IMR-90 (cell line): ENCODE data around the gene SLC6A17. TPM values are rescaled to one million over a fixed set of nuclear protein-coding genes. Genes with fewer than 3 reads are reported as not detected.

Source experiments
- ATAC-seq: fragments of 200-7000 bp; cut with Tn5 transposase; 2 replicates; pipeline ENCODE4 v1.9.1; 2020; ENCODE audit warnings: low read depth, mild to moderate bottlenecking, moderate library complexity
- BruUV-seq: library from RNA; stranded (reverse); fragments of 400-500 nt; replicated peaks from 2 replicates; lab custom pipeline; 2021; lab: Mats Ljungman, UMichigan
- CTCF ChIA-PET: fragments of 300-600 bp; formaldehyde crosslinking; extraction: SDS; loops from one replicate; lab custom pipeline; 2021; ENCODE audit warnings: antibody characterized with exemption; lab: Yijun Ruan, JAX
- POLR2A ChIA-PET: fragments of 300-600 bp; sonication (Branson Sonifier 250); formaldehyde crosslinking; loops from one replicate; lab custom pipeline; 2022; ENCODE audit warnings: antibody characterized with exemption; ENCODE audit not compliant: unreplicated experiment; lab: Charles Lee
- DNase-seq: peaks from one replicate; pipeline ENCODE4 v3.0.0; 2013
- H2AFZ ChIP-seq: replicated peaks from 2 replicates; pipeline ENCODE3; 2013; ENCODE audit warnings: low read length, mild to moderate bottlenecking; ENCODE audit not compliant: poor library complexity
- H2AK5ac ChIP-seq: 2 replicates; pipeline ENCODE4 v1.6.1; 2013; ENCODE audit warnings: low read depth, low read length, inconsistent platforms
- H2AK9ac ChIP-seq: replicated peaks from 2 replicates; pipeline ENCODE3; 2013; ENCODE audit warnings: mild to moderate bottlenecking, low read depth, low read length, moderate library complexity; ENCODE audit not compliant: poor library complexity
- H2BK120ac ChIP-seq: 2 replicates; pipeline ENCODE4 v1.6.1; 2013; ENCODE audit warnings: low read depth, low read length, inconsistent platforms
- H2BK15ac ChIP-seq: 3 replicates; pipeline ENCODE4 v1.6.1; 2013; ENCODE audit warnings: low read depth, low read length, inconsistent platforms
- H2BK20ac ChIP-seq: 2 replicates; pipeline ENCODE4 v1.6.1; 2013; ENCODE audit warnings: low read depth, mild to moderate bottlenecking, inconsistent platforms, low read length, moderate library complexity
- H2BK5ac ChIP-seq: 2 replicates; pipeline ENCODE4 v1.6.1; 2013; ENCODE audit warnings: mild to moderate bottlenecking, low read depth, low read length, inconsistent platforms; ENCODE audit not compliant: poor library complexity, severe bottlenecking
- H3K14ac ChIP-seq: replicated peaks from 2 replicates; pipeline ENCODE4 v1.6.1; 2013; ENCODE audit warnings: low read depth, low read length, inconsistent platforms
- H3K18ac ChIP-seq: 2 replicates; pipeline ENCODE4 v1.6.1; 2013; ENCODE audit warnings: low read depth, low read length, control low read depth
- H3K23ac ChIP-seq: 2 replicates; pipeline ENCODE4 v1.6.1; 2013; ENCODE audit warnings: low read depth, low read length, inconsistent platforms
- H3K27ac ChIP-seq: 2 replicates; pipeline ENCODE4 v1.5.1; 2013; ENCODE audit warnings: mild to moderate bottlenecking, control low read depth, low read length; ENCODE audit not compliant: insufficient read depth
- H3K27me3 ChIP-seq: 2 replicates; pipeline ENCODE4 v1.6.1; 2013; ENCODE audit warnings: low read length; ENCODE audit not compliant: control insufficient read depth, insufficient read depth
- H3K36me3 ChIP-seq: 2 replicates; pipeline ENCODE4 v1.6.1; 2013; ENCODE audit warnings: low read length, mixed read lengths; ENCODE audit not compliant: control insufficient read depth, insufficient read depth
- H3K4ac ChIP-seq: 2 replicates; pipeline ENCODE4 v1.6.1; 2013; ENCODE audit warnings: low read depth, low read length, inconsistent platforms
- H3K4me1 ChIP-seq: 2 replicates; pipeline ENCODE4 v1.6.1; 2013; ENCODE audit warnings: low read length, mixed read lengths; ENCODE audit not compliant: control insufficient read depth, insufficient read depth
- H3K4me2 ChIP-seq: 2 replicates; pipeline ENCODE4 v1.6.1; 2013; ENCODE audit warnings: low read depth, mild to moderate bottlenecking, control low read depth, low read length, moderate library complexity
- H3K4me3 ChIP-seq: 2 replicates; pipeline ENCODE4 v1.5.1; 2013; ENCODE audit warnings: low read depth, mild to moderate bottlenecking, control low read depth, low read length, moderate library complexity; ENCODE audit not compliant: insufficient read depth
- H3K56ac ChIP-seq: 2 replicates; pipeline ENCODE4 v1.6.1; 2013; ENCODE audit warnings: low read length, inconsistent platforms; ENCODE audit not compliant: insufficient read depth; ENCODE audit errors: extremely low read depth
- H3K79me1 ChIP-seq, 2 experiments: 2 replicates each; pipeline ENCODE4 v1.6.1; 2013; ENCODE audit warnings: low read length in 2 of 2, inconsistent platforms in 1 of 2, low read depth in 1 of 2
- H3K9ac ChIP-seq: 2 replicates; pipeline ENCODE4 v1.6.1; 2013; ENCODE audit warnings: low read depth, low read length, control low read depth
- H3K9me1 ChIP-seq: 2 replicates; pipeline ENCODE4 v1.6.1; 2013; ENCODE audit warnings: low read length, inconsistent platforms; ENCODE audit not compliant: insufficient read depth
- H3K9me3 ChIP-seq: 2 replicates; pipeline ENCODE4 v1.6.1; 2013; ENCODE audit warnings: low read length; ENCODE audit not compliant: control insufficient read depth, insufficient read depth
- H4K20me1 ChIP-seq: 2 replicates; pipeline ENCODE4 v1.6.1; 2013; ENCODE audit warnings: low read length, inconsistent platforms; ENCODE audit not compliant: insufficient read depth
- H4K5ac ChIP-seq: 2 replicates; pipeline ENCODE4 v1.6.1; 2013; ENCODE audit warnings: mild to moderate bottlenecking, low read depth, low read length, control low read depth
- H4K8ac ChIP-seq, 2 experiments: 2 replicates each; pipeline ENCODE4 v1.6.1; 2013; ENCODE audit warnings: low read depth in 2 of 2, low read length in 2 of 2, control low read depth in 1 of 2, inconsistent platforms in 1 of 2
- H4K91ac ChIP-seq: 2 replicates; pipeline ENCODE4 v1.6.1; 2013; ENCODE audit warnings: low read depth, low read length, inconsistent platforms; ENCODE audit not compliant: insufficient read depth
- BHLHE40 ChIP-seq: fragments of 150-350 bp; IDR thresholded peaks from 2 replicates; pipeline ENCODE4 v1.6.1; 2016; ENCODE audit warnings: mild to moderate bottlenecking, low read depth, low read length
- CEBPB ChIP-seq: IDR thresholded peaks from 2 replicates; pipeline ENCODE4 v1.6.1; 2012; ENCODE audit warnings: low read depth, low read length, improper control_type of control experiment
- CHD1 ChIP-seq: IDR thresholded peaks from 2 replicates; pipeline ENCODE4 v1.6.1; 2012; ENCODE audit warnings: low read depth, low read length, improper control_type of control experiment
- FOS ChIP-seq: fragments of 150-350 bp; IDR thresholded peaks from 2 replicates; pipeline ENCODE4 v1.6.1; 2016; ENCODE audit warnings: low read depth, low read length
- MAZ ChIP-seq: IDR thresholded peaks from 2 replicates; pipeline ENCODE4 v1.6.1; 2012; ENCODE audit warnings: low read depth, mild to moderate bottlenecking, low read length, improper control_type of control experiment, moderate library complexity, borderline replicate concordance
- MXI1 ChIP-seq: IDR thresholded peaks from 2 replicates; pipeline ENCODE4 v1.6.1; 2012; ENCODE audit warnings: low read depth, mild to moderate bottlenecking, low read length, moderate library complexity, borderline replicate concordance
- NFE2L2 ChIP-seq: fragments of 150-350 bp; IDR thresholded peaks from 2 replicates; pipeline ENCODE4 v1.6.1; 2016; ENCODE audit warnings: low read depth, mild to moderate bottlenecking, low read length
- POLR2A ChIP-seq: IDR thresholded peaks from 2 replicates; pipeline ENCODE4 v1.6.1; 2012; ENCODE audit warnings: mild to moderate bottlenecking, low read depth, low read length
- RAD21 ChIP-seq: IDR thresholded peaks from 2 replicates; pipeline ENCODE4 v1.6.1; 2012; ENCODE audit warnings: low read length, improper control_type of control experiment
- RCOR1 ChIP-seq: IDR thresholded peaks from 2 replicates; pipeline ENCODE4 v1.6.1; 2012; ENCODE audit warnings: mild to moderate bottlenecking, low read length, improper control_type of control experiment; ENCODE audit not compliant: insufficient replicate concordance
- RFX5 ChIP-seq: IDR thresholded peaks from 2 replicates; pipeline ENCODE4 v1.8.0; 2012; ENCODE audit warnings: low read depth, mild to moderate bottlenecking, low read length, moderate library complexity
- SMC3 ChIP-seq: fragments of 150-350 bp; IDR thresholded peaks from 2 replicates; pipeline ENCODE4 v1.6.1; 2016; ENCODE audit warnings: low read depth, mild to moderate bottlenecking, antibody characterized with exemption, low read length, moderate library complexity
- WGBS, 2 experiments: methylation state at CpG; one replicate each; pipeline versions ENCODE4 v1.1.5 to v1.1.7; 2013; ENCODE audit warnings: missing lambda C conversion rate in 2 of 2; ENCODE audit not compliant: insufficient read length in 1 of 2; ENCODE audit errors: extremely low coverage in 2 of 2; 5-methylcytosine and 5-hydroxymethylcytosine counted together
- dilution Hi-C: fragments of 300-500 bp; cut with HindIII; formaldehyde crosslinking; loops from one replicate; pipeline ENCODE4 v1.14.3; 2018; ENCODE audit warnings: low sequenced_read_pairs; ENCODE audit not compliant: unreplicated experiment
- in situ Hi-C: fragments of 300-500 bp; cut with MboI; formaldehyde crosslinking; loops from 3 replicates; pipeline ENCODE4 v1.14.3; 2019; ENCODE audit warnings: low sequenced_read_pairs, inconsistent platforms, mixed read lengths
- intact Hi-C: fragments of 100-400 bp; cut with micrococcal nuclease; formaldehyde crosslinking; loops from 2 replicates; pipeline ENCODE4 v1.10.0; 2022
- polyA plus RNA-seq, 3 experiments: library from polyadenylated mRNA; depleted of rRNA; stranded (reverse); fragments of >200 nt; gene quantifications; 2 replicates each; pipeline ENCODE4 v1.2.3, GENCODE V29; 2012; ENCODE audit warnings: low replicate concordance in 1 of 3
- total RNA-seq: library from RNA; depleted of rRNA; stranded (reverse); fragments of >200 nt; gene quantifications from 2 replicates; pipeline ENCODE4 v1.2.3, GENCODE V29; 2012
- TF ChIP-seq, protein P1 (sequence below): conservative IDR thresholded peaks from 2 replicates; pipeline ENCODE4 v1.5.1; 2012; ENCODE audit warnings: mild to moderate bottlenecking, low read depth, low read length, improper control_type of control experiment
- TF ChIP-seq, protein P2 (sequence below): fragments of 150-350 bp; IDR thresholded peaks from 2 replicates; pipeline ENCODE4 v1.6.1; 2016; ENCODE audit warnings: low read depth, mild to moderate bottlenecking, low read length, moderate library complexity, borderline replicate concordance
- TF ChIP-seq, protein P3 (sequence below): fragments of 150-350 bp; IDR thresholded peaks from 2 replicates; pipeline ENCODE4 v1.6.1; 2017; ENCODE audit warnings: mild to moderate bottlenecking, antibody characterized with exemption, low read length, low read depth

The SLC6A17 gene
- total and polyA plus RNA-seq, 2 of the 4 experiments (the other 2 are of a cell fraction) = 0.54 to 0.82 TPM

DNA sequence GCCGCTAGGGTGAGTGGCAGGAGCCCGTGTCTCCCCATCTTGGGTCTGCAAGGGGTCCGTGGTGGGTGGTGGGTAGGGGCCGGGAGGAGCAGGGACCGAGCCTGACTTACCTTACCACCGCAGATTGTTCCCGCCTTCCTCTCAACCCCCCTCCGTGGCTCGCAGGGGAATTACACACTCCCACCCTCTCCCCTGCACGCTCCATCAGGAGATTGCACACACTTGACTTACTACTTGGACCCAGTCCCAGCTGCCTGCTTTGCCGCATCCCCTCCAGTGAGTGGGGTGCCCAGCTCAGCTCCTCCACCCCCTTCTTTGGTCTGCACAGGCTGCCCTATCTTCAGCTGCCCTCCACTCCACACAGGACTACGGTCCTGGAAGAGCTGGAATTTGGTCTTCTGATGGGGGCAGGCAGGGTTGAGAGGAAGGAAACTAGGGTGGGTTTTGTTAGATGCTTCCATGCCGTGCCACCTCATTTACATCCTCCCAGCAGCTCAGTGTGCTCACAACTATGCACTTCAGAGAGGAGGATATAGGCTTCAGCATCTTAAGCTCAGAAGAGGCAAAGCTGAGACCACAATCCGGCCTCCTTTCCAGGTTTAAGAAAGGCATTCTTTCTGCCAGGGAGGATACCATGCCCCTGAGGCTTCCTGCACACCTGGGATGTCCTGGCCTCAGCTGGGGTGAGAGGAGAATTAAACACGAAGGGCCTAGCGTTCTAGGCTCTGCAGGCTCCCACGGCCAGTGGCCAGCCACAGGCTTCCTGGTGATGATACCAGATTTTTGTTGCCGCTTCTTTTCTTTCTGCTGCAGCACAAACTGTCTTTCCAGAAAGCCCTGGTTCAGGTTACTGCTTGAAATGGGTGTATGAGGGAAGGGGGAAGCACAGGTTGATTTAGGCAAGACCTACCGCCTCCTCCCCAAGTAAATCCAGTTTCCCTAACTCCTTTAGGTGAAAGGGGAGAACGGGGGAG lies 62.2 kb downstream of the SLC6A17 start:
- ATAC-seq (no peak), DNase-seq (no peak)
- H4K91ac ChIP-seq = no peak overlapping the region
- H2AK9ac ChIP-seq = no peak overlapping the region
- no peak overlapping the region for H4K5ac ChIP-seq
- H3K18ac ChIP-seq = no peak overlapping the region
- dilution Hi-C loops = no loop called here
- in situ Hi-C loops = no loop called here
- no peak overlapping the region for H2BK120ac ChIP-seq
- H3K9me3 ChIP-seq = no peaks in the 10 kb centered on the region
- H3K27ac ChIP-seq = no peak overlapping the region
- no peaks in the 10 kb centered on the region for H3K36me3 ChIP-seq
- no peak overlapping the region for H2AK5ac ChIP-seq
- H2AFZ ChIP-seq = no peak overlapping the region
- no peak overlapping the region for H4K8ac ChIP-seq
- no peaks in the 10 kb centered on the region for H3K79me1 ChIP-seq
- peaks cover 3% of the 10 kb centered on the region for H4K20me1 ChIP-seq
- BruUV-seq = no TSS peak
- peaks cover 60% of the 10 kb centered on the region for H3K27me3 ChIP-seq
- no peak overlapping the region for H3K4me2 ChIP-seq
- no peaks in the 10 kb centered on the region for H3K9me1 ChIP-seq
- H3K14ac ChIP-seq = no peak overlapping the region
- no peak overlapping the region for H2BK5ac ChIP-seq
- H3K4me3 ChIP-seq = no peak overlapping the region
- H3K9ac ChIP-seq = no peak overlapping the region
- intact Hi-C loops = no loop called here
- H3K23ac ChIP-seq = no peak overlapping the region
- H3K4me1 ChIP-seq = no peaks in the 10 kb centered on the region
- POLR2A ChIA-PET = no interaction called here
- no peak overlapping the region for H2BK15ac ChIP-seq
- H3K56ac ChIP-seq = no peak overlapping the region
- H3K4ac ChIP-seq = no peak overlapping the region
- H2BK20ac ChIP-seq = no peak overlapping the region
- WGBS, 2 experiments = no CpG with 5 or more reads among the region's 20 CpGs
- CTCF ChIA-PET = no interaction called here
- no peak for TF ChIP-seq SMC3
- no peak for TF ChIP-seq MXI1
- TF ChIP-seq NFE2L2 = no peak
- TF ChIP-seq CEBPB = no peak
- no peak for TF ChIP-seq MAZ
- no peak for TF ChIP-seq RAD21
- no peak for TF ChIP-seq FOS
- TF ChIP-seq, protein P1, sequence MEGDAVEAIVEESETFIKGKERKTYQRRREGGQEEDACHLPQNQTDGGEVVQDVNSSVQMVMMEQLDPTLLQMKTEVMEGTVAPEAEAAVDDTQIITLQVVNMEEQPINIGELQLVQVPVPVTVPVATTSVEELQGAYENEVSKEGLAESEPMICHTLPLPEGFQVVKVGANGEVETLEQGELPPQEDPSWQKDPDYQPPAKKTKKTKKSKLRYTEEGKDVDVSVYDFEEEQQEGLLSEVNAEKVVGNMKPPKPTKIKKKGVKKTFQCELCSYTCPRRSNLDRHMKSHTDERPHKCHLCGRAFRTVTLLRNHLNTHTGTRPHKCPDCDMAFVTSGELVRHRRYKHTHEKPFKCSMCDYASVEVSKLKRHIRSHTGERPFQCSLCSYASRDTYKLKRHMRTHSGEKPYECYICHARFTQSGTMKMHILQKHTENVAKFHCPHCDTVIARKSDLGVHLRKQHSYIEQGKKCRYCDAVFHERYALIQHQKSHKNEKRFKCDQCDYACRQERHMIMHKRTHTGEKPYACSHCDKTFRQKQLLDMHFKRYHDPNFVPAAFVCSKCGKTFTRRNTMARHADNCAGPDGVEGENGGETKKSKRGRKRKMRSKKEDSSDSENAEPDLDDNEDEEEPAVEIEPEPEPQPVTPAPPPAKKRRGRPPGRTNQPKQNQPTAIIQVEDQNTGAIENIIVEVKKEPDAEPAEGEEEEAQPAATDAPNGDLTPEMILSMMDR = no peak
- TF ChIP-seq, protein P2, sequence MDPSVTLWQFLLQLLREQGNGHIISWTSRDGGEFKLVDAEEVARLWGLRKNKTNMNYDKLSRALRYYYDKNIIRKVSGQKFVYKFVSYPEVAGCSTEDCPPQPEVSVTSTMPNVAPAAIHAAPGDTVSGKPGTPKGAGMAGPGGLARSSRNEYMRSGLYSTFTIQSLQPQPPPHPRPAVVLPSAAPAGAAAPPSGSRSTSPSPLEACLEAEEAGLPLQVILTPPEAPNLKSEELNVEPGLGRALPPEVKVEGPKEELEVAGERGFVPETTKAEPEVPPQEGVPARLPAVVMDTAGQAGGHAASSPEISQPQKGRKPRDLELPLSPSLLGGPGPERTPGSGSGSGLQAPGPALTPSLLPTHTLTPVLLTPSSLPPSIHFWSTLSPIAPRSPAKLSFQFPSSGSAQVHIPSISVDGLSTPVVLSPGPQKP = no peak
- TF ChIP-seq RCOR1 = no peak
- TF ChIP-seq RFX5 = no peak
- no peak for TF ChIP-seq CHD1
- TF ChIP-seq POLR2A = no peak
- TF ChIP-seq, protein P3, sequence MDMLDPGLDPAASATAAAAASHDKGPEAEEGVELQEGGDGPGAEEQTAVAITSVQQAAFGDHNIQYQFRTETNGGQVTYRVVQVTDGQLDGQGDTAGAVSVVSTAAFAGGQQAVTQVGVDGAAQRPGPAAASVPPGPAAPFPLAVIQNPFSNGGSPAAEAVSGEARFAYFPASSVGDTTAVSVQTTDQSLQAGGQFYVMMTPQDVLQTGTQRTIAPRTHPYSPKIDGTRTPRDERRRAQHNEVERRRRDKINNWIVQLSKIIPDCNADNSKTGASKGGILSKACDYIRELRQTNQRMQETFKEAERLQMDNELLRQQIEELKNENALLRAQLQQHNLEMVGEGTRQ = no peak
- TF ChIP-seq BHLHE40 = no peak
